Skeletal muscle satellite cell (primary cell): ENCODE measurements around the gene PSPH.
"Not testable (repeated sequence)": the region's sequence is repeated elsewhere in the genome, so short reads cannot be mapped to it uniquely, and the experiment has no call there.

Source experiments
- H3K27me3 ChIP-seq: 2 replicates; pipeline ENCODE4 v1.7.0; 2013; ENCODE audit warnings: low read length; ENCODE audit not compliant: control insufficient read depth, insufficient read depth
- H3K36me3 ChIP-seq: 2 replicates; pipeline ENCODE4 v1.7.0; 2013; ENCODE audit warnings: mild to moderate bottlenecking, control low read depth, low read length; ENCODE audit not compliant: insufficient read depth
- H3K4me1 ChIP-seq: 2 replicates; pipeline ENCODE4 v1.7.0; 2013; ENCODE audit warnings: low read length; ENCODE audit not compliant: control insufficient read depth, insufficient read depth
- H3K4me2 ChIP-seq: 2 replicates; pipeline ENCODE4 v1.7.0; 2013; ENCODE audit warnings: mild to moderate bottlenecking, low read length
- H3K4me3 ChIP-seq: 2 replicates; pipeline ENCODE4 v1.7.0; 2013; ENCODE audit warnings: low read length
- H3K9ac ChIP-seq: 2 replicates; pipeline ENCODE4 v1.7.0; 2013; ENCODE audit warnings: mild to moderate bottlenecking, low read depth, low read length, moderate library complexity
- H3K9me3 ChIP-seq: replicated peaks from 2 replicates; pipeline ENCODE4 v1.7.0; 2013; ENCODE audit warnings: mild to moderate bottlenecking, control low read depth, low read length

The PSPH gene

DNA sequence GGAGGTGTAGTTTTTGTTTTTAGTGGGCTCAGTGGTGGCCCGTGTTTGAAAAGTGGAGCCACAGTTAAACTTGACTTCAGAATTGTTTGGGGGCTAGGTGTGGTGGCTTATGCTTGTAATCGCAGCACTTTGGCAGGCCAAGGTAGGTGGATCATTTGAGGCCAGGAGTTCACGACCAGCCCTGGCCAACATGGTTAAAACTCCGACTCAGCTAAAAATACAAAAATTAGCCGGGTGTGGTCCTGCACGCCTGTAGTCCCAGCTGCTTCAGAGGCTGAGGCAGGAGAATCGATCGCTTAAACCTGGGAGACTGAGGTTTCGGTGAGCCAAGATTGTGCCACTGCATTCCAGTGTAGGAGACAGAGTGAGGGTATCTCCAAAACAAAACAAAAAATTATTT, 2.1 kb upstream of the PSPH start:
- H3K9ac ChIP-seq: peak overlapping the region; percentile 99
- peak overlapping the region; percentile 93 for H3K4me3 ChIP-seq
- H3K9me3 ChIP-seq: no peaks in the 10 kb centered on the region
- H3K4me1 ChIP-seq: peaks cover 17% of the 10 kb centered on the region
- no peaks in the 10 kb centered on the region for H3K27me3 ChIP-seq
- H3K4me2 ChIP-seq: peak overlapping the region; percentile 98
- peaks cover 53% of the 10 kb centered on the region for H3K36me3 ChIP-seq

DNA sequence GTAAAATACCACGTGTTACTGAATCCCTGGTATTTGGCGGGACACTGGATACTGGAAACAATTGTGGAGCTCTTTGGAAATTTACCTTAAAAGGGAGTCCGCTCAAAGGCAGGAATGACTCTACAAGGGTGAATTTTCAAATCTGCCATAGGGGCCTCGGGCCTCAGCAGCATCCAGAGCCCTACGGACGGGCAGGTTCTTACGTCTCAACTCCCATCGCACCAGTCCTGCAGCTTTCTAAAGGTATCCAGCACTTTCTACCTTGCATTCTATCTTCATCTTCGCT, 248 bp downstream of the PSPH start:
- H3K4me3 ChIP-seq: peak overlapping the region; percentile 93
- H3K4me1 ChIP-seq: peaks cover 28% of the 10 kb centered on the region
- peaks cover 34% of the 10 kb centered on the region for H3K36me3 ChIP-seq
- H3K4me2 ChIP-seq: peak overlapping the region; percentile 95
- H3K9me3 ChIP-seq: no peaks in the 10 kb centered on the region
- H3K9ac ChIP-seq: peak overlapping the region; percentile 99
- H3K27me3 ChIP-seq: no peaks in the 10 kb centered on the region

DNA sequence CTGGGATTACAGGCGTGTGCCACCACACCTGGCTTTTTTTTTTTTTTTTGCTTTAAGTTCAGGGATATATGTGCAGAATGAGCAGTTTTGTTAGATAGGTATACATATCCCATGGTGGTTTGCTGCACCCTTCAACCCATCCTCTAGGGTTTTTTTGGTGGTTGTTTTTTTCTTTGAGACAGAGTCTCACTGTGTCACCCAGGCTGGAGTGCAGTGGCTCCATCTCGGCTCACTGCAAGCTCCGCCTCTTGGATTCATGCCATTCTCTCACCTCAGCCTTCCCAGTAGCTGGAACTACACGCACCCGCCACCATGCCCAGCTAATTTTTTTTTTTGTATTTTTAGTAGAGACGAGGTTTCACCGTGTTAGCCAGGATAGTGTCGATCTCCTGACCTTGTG, 2.5 kb downstream of the PSPH start:
- not testable (repeated sequence) for H3K9ac ChIP-seq, H3K9me3 ChIP-seq, H3K27me3 ChIP-seq, H3K4me3 ChIP-seq, H3K4me2 ChIP-seq
- H3K4me1 ChIP-seq: peaks cover 28% of the 10 kb centered on the region
- H3K36me3 ChIP-seq: peaks cover 14% of the 10 kb centered on the region

DNA sequence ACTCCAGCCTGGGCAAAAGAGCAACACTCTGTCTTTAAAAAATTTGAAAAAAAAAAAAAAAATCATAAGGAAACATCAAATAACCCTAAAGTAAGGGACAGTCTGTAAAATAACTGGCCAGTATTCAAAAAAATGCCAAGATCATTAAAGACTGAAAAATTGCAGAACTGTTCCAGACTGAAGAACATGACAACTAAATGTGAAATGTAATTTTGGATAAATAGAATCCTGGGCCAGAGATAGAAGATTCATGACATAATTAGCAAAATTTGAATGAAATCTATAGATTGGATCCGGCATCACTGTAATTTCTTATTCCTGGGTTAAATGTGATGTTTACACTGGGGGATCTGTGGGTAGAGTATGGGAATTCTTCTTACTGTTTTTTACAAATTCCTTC, 3.0 kb downstream of the PSPH start:
- no peak overlapping the region for H3K9ac ChIP-seq
- peaks cover 24% of the 10 kb centered on the region for H3K4me1 ChIP-seq
- H3K4me3 ChIP-seq: no peak overlapping the region
- H3K36me3 ChIP-seq: peaks cover 9% of the 10 kb centered on the region
- no peak overlapping the region for H3K4me2 ChIP-seq
- H3K9me3 ChIP-seq: no peaks in the 10 kb centered on the region
- H3K27me3 ChIP-seq: no peaks in the 10 kb centered on the region

DNA sequence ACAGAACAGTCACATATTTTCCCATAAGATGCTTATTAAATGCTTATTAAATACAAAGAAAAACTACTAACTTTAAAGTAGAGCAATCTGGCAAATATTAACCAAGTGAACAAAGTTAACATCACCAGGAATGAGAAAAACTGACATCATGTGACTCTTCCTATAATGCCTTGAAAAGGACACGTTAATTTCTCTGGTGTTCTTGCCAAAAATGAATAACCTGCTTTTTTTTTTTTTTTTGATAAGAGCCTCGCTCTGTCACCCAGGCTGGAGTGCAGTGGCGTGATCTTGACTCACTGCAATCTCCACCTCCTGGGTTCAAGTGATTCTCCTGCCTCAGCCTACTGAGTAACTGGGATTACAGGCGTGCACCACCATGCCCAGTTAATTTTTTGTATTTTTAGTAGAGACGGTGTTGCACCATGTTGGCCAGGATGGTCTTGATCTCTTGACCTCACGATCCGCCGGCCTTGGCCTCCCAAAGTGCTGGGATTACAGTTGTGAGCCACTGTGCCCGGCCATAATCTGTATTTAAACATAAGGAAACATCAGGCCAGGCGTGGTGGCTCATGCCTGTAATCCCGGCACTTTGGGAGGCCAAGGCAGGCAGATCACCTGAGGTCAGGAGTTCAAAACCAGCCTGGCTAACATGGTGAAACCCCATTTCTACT, 3.7 kb downstream of the PSPH start:
- Histone ChIP-seq H3K9ac (peak overlapping the region; percentile 51), H3K4me1 (peaks cover 17% of the 10 kb centered on the region), H3K4me2 (peak overlapping the region; percentile 16)
- H3K36me3 ChIP-seq, H3K4me3 ChIP-seq, H3K9me3 ChIP-seq, H3K27me3 ChIP-seq: not testable (repeated sequence)

DNA sequence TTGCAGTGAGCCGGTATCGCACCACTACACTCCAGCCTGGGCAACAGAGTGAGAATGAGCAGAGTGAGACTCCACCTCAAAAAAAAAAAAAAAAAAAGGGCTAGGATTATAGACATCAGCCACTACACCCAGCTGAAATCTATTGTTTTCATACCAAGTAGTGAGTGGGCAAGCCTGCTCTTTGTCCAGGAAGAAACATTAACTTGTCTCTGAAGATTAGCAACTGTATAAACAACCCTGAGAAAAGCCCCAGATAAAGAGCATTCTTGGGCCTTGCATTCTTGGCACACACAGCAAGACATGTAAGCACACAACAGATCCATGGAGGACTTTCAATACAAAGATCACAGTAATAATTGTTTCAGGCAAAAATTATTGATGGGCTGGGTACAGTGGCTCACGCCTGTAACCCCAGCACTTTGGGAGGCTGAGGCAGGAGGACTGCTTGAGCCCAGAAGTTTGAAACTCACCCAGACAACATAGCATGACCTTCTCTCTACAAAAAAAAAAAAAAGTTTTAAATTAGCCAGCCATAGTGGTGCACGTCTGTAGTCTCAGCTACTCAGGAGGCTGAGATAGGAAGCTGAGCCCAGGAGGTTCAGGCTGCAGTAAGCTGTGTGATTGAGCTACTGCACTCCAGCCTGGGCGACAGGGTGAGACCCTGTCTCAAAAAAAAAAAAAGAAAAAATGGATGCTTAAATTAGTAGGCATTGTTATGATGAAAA, 4.4 kb downstream of the PSPH start:
- Histone ChIP-seq H3K4me1 (peaks cover 17% of the 10 kb centered on the region), H3K4me2 (peak overlapping the region; percentile 39), H3K36me3 (peaks cover 6% of the 10 kb centered on the region), H3K4me3 (no peak overlapping the region), H3K9ac (peak overlapping the region; percentile 51), H3K27me3 (no peaks in the 10 kb centered on the region), H3K9me3 (no peaks in the 10 kb centered on the region)

DNA sequence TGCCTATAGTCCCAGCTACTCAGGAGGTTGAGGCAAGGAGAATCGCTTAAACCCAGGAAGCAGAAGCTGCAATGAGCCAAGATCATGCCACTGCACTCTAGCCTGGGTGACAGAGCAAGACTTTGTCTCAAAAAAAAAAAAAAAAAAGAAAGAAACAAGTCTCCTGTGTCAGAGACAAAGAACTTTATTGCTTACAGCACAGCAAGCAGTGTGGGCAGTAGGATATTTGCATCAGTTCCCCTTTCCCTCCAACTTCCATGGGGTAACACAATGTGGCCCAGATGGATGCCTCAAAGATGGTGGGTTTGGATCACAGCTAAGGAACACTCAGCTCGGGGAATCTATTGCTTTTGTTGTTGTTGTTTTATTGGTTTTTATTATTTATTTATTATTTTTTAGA, 5.5 kb downstream of the PSPH start:
- H3K4me3 ChIP-seq, H3K4me2 ChIP-seq, H3K27me3 ChIP-seq, H3K9me3 ChIP-seq, H3K36me3 ChIP-seq, H3K9ac ChIP-seq: not testable (repeated sequence)
- peaks cover 17% of the 10 kb centered on the region for H3K4me1 ChIP-seq

DNA sequence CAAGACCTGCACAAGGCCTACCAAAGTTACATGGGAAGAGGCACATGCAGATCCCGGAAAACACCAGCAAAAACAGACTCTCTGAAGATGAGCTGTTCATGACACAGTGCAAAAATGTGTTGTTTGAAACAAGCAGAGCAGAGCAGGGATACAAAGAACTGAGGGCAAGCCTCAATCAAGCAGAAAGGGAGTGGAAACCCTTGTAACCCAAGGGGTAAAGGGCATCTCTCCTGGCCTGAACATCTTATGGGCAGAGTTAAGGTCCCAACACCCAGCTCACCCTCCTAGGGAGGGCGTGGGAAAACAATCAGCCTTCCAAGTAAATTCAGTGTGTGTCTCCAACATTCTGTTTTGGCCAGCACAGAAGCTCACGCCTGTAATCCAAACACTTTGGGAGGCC, 10.5 kb downstream of the PSPH start:
- no peaks in the 10 kb centered on the region for H3K27me3 ChIP-seq
- H3K4me1 ChIP-seq: no peaks in the 10 kb centered on the region
- no peak overlapping the region for H3K9ac ChIP-seq
- H3K4me2 ChIP-seq: no peak overlapping the region
- no peaks in the 10 kb centered on the region for H3K9me3 ChIP-seq
- no peak overlapping the region for H3K4me3 ChIP-seq
- H3K36me3 ChIP-seq: peaks cover 6% of the 10 kb centered on the region

DNA sequence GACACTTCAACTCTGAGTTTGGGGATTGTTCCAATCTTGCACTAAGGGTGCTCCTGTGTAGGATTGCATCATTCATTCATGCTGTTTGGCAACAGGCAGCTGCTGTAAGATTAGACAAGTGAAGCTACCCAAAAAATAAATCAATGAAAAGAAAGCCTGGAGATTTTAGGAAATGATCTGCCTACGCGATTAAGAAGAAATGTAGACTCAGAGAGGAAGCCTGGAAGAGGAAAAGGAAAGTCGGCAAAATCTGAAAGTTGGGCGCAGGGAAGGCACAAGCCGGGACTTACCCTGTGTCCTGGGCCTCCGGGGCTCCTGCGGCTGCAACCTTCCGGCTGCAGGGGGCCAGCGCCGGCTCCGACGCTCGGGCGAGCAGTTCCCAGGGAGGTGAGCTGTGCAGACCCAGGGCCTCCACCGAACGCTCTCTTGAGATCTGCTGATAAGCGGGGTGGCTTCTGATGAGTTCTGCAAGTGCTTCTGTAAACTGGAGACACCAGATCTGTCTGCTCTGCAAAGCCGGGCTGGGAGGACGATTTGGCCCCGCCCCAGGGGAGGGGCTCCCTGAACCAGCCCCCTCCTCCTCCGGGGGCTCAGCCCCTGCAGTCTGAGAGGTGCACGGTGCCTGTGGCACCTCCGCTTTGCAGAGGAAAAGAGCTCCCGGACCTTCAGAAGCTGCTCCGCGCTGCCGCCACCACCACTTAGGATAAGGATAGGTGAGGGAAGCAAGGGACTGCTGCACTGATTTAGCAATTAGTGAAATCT, 17.4 kb downstream of the PSPH start:
- Histone ChIP-seq H3K27me3 (no peaks in the 10 kb centered on the region), H3K4me1 (no peaks in the 10 kb centered on the region), H3K9me3 (no peaks in the 10 kb centered on the region), H3K4me2 (peak overlapping the region; percentile 100), H3K36me3 (peaks cover 15% of the 10 kb centered on the region), H3K9ac (peak overlapping the region; percentile 77), H3K4me3 (peak overlapping the region; percentile 99)

DNA sequence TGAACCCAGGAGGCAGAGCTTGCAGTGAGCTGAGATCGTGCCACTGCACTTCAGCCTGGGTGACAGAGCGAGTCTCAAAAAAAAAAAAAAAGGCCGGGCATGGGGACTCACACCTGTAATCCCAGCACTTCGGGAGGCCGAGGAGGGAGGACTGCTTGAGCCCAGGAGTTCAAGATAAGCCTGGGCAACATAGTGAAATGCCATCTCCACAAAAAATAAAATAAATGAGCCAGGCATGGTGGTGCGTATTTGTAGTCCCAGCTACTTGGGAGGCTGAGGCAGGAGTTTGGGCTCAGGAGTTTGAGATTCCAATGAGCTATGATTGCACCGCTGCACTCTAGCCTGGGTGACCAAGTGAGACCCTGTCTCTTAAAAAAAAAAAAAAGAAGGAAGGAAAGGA, 18.7 kb downstream of the PSPH start:
- H3K4me1 ChIP-seq, H3K4me2 ChIP-seq, H3K4me3 ChIP-seq, H3K9me3 ChIP-seq, H3K27me3 ChIP-seq, H3K9ac ChIP-seq: not testable (repeated sequence)
- peaks cover 15% of the 10 kb centered on the region for H3K36me3 ChIP-seq

DNA sequence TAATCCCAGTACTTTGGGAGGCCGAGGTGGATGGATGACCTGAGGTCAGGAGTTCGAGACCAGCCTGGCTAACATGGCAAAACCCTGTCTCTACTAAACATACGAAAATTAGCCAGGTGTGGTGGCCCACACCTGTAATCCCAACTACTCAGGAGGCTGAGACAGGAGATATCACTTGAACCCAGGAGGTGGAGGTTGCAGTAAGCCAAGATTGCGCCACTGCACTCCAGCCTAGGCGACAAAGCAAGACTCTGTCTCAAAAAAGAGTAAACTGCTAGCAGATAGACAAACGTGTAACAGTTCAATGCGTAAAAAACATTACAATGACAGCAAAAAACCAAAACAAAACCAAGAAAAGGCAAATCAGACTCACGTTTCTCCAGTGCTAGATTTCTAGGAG, 19.7 kb downstream of the PSPH start:
- H3K27me3 ChIP-seq, H3K9me3 ChIP-seq, H3K9ac ChIP-seq, H3K4me3 ChIP-seq, H3K4me2 ChIP-seq, H3K4me1 ChIP-seq: not testable (repeated sequence)
- peaks cover 15% of the 10 kb centered on the region for H3K36me3 ChIP-seq
